AG04449 (cell line): ENCODE measurements around the gene TANGO6.

Experiments
- CTCF ChIA-PET: fragments of 350-600 bp; formaldehyde crosslinking; extraction: SDS; loops from one replicate; lab custom pipeline; 2021; ENCODE audit warnings: antibody characterized with exemption; lab: Yijun Ruan, JAX
- POLR2A ChIA-PET: fragments of 400-600, 350-600 bp; formaldehyde crosslinking; extraction: SDS; loops from one replicate; lab custom pipeline; 2020; ENCODE audit warnings: antibody characterized with exemption, inconsistent platforms; lab: Yijun Ruan, JAX
- DNase-seq: peaks from one replicate; pipeline ENCODE4 v3.0.0-alpha.2; 2010; ENCODE audit warnings: low read depth, low spot score
- H3K4me3 ChIP-seq: 2 replicates; pipeline ENCODE4 v1.5.1; 2011; ENCODE audit warnings: low read depth, mild to moderate bottlenecking, control low read depth, low read length
- CTCF ChIP-seq: IDR thresholded peaks from one replicate; pipeline ENCODE4 v1.5.1; 2011; ENCODE audit warnings: mild to moderate bottlenecking, moderate library complexity, low read length, control low read depth, inconsistent platforms; ENCODE audit not compliant: insufficient read depth; ENCODE audit errors: missing control alignments

The TANGO6 gene

GRCh38 chr16:68991075-68991474, 147.7 kb downstream of the TANGO6 start:
- ChIA-PET POLR2A (no interaction called here), CTCF (interaction anchor here (1.0 to 1.2 kb wide), 2 partner anchors 89 to 295 kb away, joined by 3 read pairs; no protein-coding TSS in a partner anchor)
- no peak for TF ChIP-seq CTCF
- DNase-seq, result no peak
- H3K4me3 ChIP-seq, result no peak overlapping the region

- TF ChIP-seq CTCF, result no peak
- no peak for DNase-seq
- POLR2A ChIA-PET, result no interaction called here
- H3K4me3 ChIP-seq, result no peak overlapping the region
- CTCF ChIA-PET, result no interaction called here
These were observed 149.2 kb downstream of the TANGO6 start for GRCh38 chr16:68992521-68992920.

- no peak for TF ChIP-seq CTCF
- H3K4me3 ChIP-seq, result no peak overlapping the region
- DNase-seq, result no peak
- ChIA-PET POLR2A (no interaction called here), CTCF (interaction anchor here (1.4 kb wide), 1 partner anchor 19 kb away, joined by 4 read pairs; no protein-coding TSS in a partner anchor)
These were observed 150.1 kb downstream of the TANGO6 start for GRCh38 chr16:68993456-68993855.

GRCh38 chr16:68993885-68994284, 150.6 kb downstream of the TANGO6 start:
- no peak for TF ChIP-seq CTCF
- CTCF ChIA-PET, result interaction anchor here (1.4 to 1.5 kb wide), 2 partner anchors 19 to 129 kb away, joined by 3 to 4 read pairs; no protein-coding TSS in a partner anchor
- peak; percentile 77 for DNase-seq
- POLR2A ChIA-PET, result no interaction called here
- H3K4me3 ChIP-seq, result no peak overlapping the region

GRCh38 chr16:68994324-68994723, 151.0 kb downstream of the TANGO6 start:
- H3K4me3 ChIP-seq, result no peak overlapping the region
- POLR2A ChIA-PET, result no interaction called here
- CTCF ChIA-PET, result interaction anchor here (0.9 to 1.5 kb wide), 3 partner anchors 10 to 129 kb away, joined by 3 to 4 read pairs (median 3); no protein-coding TSS in a partner anchor
- no peak for TF ChIP-seq CTCF
- DNase-seq, result no peak

- CTCF ChIA-PET, result interaction anchor here (0.9 to 1.5 kb wide), 2 partner anchors 11 to 128 kb away, joined by 3 read pairs; no protein-coding TSS in a partner anchor
- TF ChIP-seq CTCF, result no peak
- H3K4me3 ChIP-seq, result no peak overlapping the region
- POLR2A ChIA-PET, result no interaction called here
- no peak for DNase-seq
These were observed 151.7 kb downstream of the TANGO6 start for GRCh38 chr16:68995011-68995504.
